KOPT-K1 (cell line): ENCODE measurements around the gene USP47.
"Not testable (repeated sequence)": the region's sequence is repeated elsewhere in the genome, so short reads cannot be mapped to it uniquely, and the experiment has no call there.

ENCODE experiments used
- H3K27ac ChIP-seq: fragments of 200-600 bp; sonication (generic); 2 replicates; pipeline ENCODE4 v1.5.1; 2016; ENCODE audit warnings: antibody characterized with exemption, mild to moderate bottlenecking, low read depth, low read length; ENCODE audit not compliant: poor library complexity, severe bottlenecking
- H3K36me3 ChIP-seq: fragments of 200-600 bp; sonication (generic); 2 replicates; pipeline ENCODE4 v1.5.1; 2017; ENCODE audit warnings: antibody characterized with exemption, mild to moderate bottlenecking, low read length, moderate library complexity; ENCODE audit not compliant: insufficient read depth
- H3K9me3 ChIP-seq: fragments of 200-600 bp; sonication (generic); 2 replicates; pipeline ENCODE4 v1.5.1; 2017; ENCODE audit warnings: antibody characterized with exemption, low read length, mild to moderate bottlenecking; ENCODE audit not compliant: insufficient read depth, poor library complexity, severe bottlenecking

USP47 gene

GRCh38 chr11:11814614-11815452, 26.9 kb upstream of the USP47 start:
- no peak overlapping the region for H3K27ac ChIP-seq

GRCh38 chr11:11816511-11817314, 25.1 kb upstream of the USP47 start:
- no peaks in the 10 kb centered on the region for H3K9me3 ChIP-seq
- no peak overlapping the region for H3K27ac ChIP-seq
- H3K36me3 ChIP-seq: no peaks in the 10 kb centered on the region

More at GRCh38 chr11:11814614-11815452, 26.9 kb upstream of the USP47 start:
- H3K36me3 ChIP-seq: no peaks in the 10 kb centered on the region
- no peaks in the 10 kb centered on the region for H3K9me3 ChIP-seq

DNA sequence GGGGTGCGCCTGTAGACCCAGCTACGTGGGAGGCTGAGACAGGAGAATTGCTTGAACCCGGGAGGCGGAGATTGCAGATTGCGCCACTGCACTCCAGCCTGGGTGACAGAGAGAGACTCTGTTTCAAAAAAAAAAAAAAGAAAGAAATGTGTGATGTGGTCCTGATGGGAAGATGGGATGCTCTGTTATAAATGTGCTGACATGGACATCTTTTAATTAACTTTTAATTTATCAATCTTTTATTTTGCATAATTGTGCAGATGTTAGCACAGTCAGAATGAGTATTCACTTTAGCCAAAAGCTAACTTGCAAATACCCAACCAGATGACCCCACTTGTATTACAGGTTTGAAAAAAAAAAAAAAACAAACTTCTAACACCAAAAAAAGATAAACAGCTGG, 23.8 kb upstream of the USP47 start:
- no peak overlapping the region for H3K27ac ChIP-seq
- H3K9me3 ChIP-seq: no peaks in the 10 kb centered on the region
- no peaks in the 10 kb centered on the region for H3K36me3 ChIP-seq

GRCh38 chr11:11818529-11819121, 23.1 kb upstream of the USP47 start:
- H3K27ac ChIP-seq: no peak overlapping the region
- H3K36me3 ChIP-seq: no peaks in the 10 kb centered on the region
- H3K9me3 ChIP-seq: no peaks in the 10 kb centered on the region

DNA sequence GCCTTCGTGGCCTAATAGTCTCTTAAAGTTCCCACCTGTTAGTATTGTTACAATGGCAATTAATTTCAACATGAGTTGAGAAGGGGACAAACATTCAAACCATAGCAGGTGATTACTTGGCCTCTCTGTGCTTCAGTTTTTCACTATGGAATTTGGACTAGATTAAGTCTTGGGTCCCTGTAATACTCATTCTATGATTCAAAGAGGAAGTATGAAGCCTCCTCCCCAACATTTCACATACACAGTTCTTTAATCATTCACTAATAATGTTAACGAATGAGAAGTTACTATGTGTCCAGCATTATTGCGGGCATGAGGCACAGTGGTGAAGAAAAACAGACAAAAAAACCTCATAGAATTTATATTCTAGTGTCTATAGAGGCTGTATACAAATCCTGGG, 19.9 kb upstream of the USP47 start:
- Histone ChIP-seq H3K36me3 (no peaks in the 10 kb centered on the region), H3K9me3 (no peaks in the 10 kb centered on the region), H3K27ac (no peak overlapping the region)

GRCh38 chr11:11822946-11823345, 18.8 kb upstream of the USP47 start:
- H3K27ac ChIP-seq: no peak overlapping the region
- H3K9me3 ChIP-seq: no peaks in the 10 kb centered on the region
- H3K36me3 ChIP-seq: no peaks in the 10 kb centered on the region

DNA sequence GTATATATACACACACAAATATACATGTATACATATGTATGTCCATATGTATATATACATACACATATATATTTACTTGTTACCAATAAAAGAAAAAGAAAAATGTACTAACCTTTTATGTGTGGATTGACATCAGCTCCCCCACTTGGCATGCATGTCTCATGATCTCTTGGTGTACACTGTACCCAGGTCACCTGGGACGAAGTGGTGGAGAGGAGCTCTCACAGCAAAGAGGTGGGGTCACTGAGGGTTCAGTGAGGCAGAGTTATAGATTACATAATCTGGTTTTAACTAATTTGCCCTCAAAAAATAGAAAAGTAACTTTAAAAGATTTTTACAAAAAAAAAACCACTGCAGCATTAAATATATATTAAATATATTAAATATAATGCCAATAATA, 15.5 kb upstream of the USP47 start:
- Histone ChIP-seq H3K9me3 (no peaks in the 10 kb centered on the region), H3K36me3 (no peaks in the 10 kb centered on the region), H3K27ac (no peak overlapping the region)

GRCh38 chr11:11827272-11827671, 14.5 kb upstream of the USP47 start:
- Histone ChIP-seq H3K27ac (no peak overlapping the region), H3K36me3 (no peaks in the 10 kb centered on the region), H3K9me3 (no peaks in the 10 kb centered on the region)

- H3K27ac ChIP-seq, H3K36me3 ChIP-seq, H3K9me3 ChIP-seq: not testable (repeated sequence)
Observed at GRCh38 chr11:11831406-11831805, 10.4 kb upstream of the USP47 start.

DNA sequence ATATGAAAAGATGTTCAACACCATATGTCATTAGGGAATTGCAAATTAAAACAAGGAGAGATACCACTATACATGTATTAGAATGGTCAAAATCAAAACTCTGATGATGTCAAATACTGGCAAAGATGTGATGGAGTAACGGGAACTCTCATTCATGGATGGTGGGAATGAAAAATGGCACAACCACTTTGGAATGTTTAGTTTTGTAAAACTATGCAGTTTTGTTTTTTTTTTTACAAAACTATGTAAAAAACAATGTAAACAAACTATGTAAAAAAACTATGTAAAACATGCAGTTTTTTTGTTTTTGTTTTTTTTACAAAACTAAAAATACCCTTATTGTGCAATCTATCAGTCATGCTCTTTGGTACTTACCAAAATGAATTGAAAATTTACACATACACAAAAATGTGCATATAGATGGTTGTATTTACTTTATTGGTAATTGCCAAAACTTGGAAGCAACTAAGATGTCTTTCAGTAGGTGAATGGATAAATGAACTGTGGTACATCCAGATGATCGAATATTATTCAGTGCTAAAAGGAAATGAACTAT, 5.0 kb upstream of the USP47 start:
- no peaks in the 10 kb centered on the region for H3K36me3 ChIP-seq
- H3K27ac ChIP-seq: no peak overlapping the region

DNA sequence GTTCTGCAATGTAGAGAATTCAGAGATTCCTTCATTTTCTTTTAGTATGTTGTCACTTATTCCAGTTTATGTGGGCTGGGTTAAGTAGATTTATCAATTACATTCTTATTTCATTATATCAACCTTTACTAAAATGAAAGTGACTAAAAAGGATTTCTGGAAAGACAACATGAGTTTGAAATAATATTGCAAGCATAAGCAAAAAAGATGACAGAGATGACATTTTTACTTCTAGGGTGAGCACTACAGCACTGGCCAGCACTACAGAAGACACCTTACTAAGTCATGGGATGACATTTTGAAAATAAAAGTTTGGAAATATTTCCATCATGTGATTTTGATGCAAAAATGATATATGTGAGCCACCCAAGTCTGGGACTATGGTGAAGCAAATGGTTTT, 2.1 kb upstream of the USP47 start:
- Histone ChIP-seq H3K36me3 (no peaks in the 10 kb centered on the region), H3K27ac (no peak overlapping the region), H3K9me3 (no peaks in the 10 kb centered on the region)

More for the DNA sequence above, 5.0 kb upstream of the USP47 start:
- no peaks in the 10 kb centered on the region for H3K9me3 ChIP-seq

DNA sequence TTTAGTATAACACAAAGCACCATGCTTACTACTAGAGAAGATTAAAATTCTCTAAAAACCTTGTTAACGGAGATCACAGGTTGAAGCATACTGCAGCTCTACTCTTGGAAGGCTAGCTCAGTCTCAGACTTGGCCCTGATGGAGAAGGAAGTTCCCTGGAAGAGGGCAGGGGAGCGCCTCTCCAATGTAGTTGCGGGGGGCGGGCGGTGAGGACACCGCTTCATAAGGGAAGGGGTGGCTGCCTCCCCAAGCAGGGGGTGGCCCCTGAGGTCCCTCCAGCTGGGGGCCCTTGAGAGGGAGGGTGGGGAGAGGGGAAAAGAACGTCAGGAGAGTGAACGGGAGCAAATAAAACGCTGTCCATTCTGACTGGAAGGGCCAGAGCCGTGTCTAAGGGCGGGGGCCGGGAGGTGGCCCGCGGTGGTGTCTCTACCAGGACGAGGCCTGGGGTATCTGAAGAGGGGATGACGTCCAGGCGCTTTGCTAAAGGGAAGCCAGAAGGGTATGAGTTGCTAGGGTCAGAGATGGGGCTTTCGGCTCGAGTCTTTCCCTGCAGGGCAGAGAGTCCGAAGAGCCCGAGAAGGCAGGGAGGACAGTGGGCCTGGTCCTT, 553 bp upstream of the USP47 start:
- Histone ChIP-seq H3K36me3 (no peaks in the 10 kb centered on the region), H3K9me3 (no peaks in the 10 kb centered on the region), H3K27ac (peak overlapping the region; percentile 90)

DNA sequence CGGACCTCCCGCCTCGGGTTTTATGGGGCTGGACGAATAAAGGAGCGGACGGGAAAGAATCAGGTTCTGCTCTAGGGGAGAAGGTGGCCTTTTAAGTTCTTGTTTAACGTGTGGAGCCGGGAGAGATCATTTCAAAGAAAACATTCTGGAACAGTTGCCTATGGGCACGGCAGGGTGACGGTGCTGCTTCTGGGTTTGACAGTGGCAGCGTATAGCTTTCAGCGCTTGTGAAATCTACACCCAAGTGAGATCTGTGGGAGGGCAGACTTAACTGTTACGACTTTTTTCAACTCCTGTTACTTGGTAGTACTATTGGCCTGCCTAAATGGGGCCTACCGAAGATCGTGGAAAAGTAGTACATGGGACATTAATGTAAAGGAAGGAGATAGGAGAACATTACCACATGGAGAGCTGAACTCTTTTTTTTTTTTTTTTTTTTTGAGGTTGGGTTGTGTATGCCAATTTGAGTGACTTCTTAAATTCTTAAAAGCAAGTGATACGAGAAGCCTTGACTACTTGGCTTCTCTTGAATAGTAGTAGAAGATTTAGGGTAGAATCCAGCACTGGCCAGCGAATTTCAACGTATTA, 743 bp downstream of the USP47 start:
- Histone ChIP-seq H3K27ac (peak overlapping the region; percentile 90), H3K36me3 (no peaks in the 10 kb centered on the region), H3K9me3 (no peaks in the 10 kb centered on the region)

GRCh38 chr11:11843211-11843621, 1.4 kb downstream of the USP47 start:
- Histone ChIP-seq H3K36me3 (no peaks in the 10 kb centered on the region), H3K27ac (peak overlapping the region; percentile 90), H3K9me3 (no peaks in the 10 kb centered on the region)
